Measurements from ENCODE around the gene HGFAC.

Gene HGFAC

GRCh38 chr4:3411676-3412075 is 30.1 kb upstream of the HGFAC start:
- no peak for DNase-seq

GRCh38 chr4:3412257-3413020 is 29.3 kb upstream of the HGFAC start:
- peak; percentile 10 for DNase-seq

GRCh38 chr4:3413217-3413671 is 28.5 kb upstream of the HGFAC start:
- DNase-seq = peak; percentile 25

DNA sequence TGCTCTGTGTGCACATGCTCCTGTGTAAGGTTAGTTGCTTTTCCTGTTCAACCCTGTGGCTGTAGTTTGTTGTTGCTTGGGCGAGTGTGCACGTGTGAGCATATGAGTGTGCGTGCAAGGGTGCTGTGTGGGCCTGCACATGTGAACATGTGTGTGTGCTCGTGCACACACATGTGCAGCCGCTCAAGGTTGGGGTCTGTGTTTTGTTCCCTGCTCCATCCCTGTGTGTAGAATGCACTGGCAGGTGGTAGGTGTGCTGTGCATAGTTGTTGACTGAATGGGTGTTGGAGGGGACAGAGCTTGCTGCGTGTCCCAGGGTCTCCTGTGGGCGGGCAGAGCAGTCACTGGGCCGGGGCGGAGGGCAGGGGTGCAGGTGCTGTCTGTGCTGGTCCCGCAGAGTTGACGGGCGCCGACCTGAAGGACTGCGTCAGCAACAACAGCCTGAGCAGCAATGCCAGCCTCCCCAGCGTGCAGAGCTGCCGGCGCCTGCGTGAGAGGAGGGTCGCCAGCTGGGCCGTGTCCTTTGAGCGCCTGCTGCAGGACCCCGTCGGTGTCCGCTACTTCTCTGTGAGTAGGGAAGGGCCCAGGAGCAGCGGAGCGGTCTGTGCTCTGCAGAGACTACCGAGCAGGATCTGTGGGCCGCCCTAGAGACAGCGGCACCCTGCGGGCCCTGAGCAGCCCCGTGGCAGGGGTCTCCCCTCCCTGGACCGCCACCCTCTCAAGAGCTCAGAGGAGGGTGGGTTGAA is 27.9 kb upstream of the HGFAC start:
- DNase-seq = peak; percentile 11

- DNase-seq = peak; percentile 32
Measured at GRCh38 chr4:3414421-3415279, 27.1 kb upstream of the HGFAC start.

- DNase-seq = peak; percentile 30
Measured at GRCh38 chr4:3415471-3416141, 26.2 kb upstream of the HGFAC start.

DNA sequence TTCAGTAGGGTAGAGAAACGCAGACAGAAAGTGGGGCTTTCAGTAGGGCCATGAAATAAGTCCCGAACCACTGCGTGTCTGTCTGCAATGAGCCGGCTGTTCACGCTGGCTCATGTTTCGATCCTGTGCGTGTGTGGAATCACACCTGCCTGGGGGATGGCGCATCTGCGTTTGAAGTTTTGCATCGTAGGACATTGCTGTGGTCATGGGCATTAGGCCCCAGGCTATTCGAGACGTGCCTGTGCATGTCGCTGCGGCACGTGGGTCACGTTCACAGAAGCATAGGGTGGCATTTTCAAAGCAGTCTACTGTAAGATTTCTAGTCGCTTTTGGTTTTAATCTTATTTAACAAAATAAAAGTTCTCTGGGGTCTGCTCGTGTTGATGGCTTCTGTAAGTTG is 25.5 kb upstream of the HGFAC start:
- DNase-seq = no peak

- peak; percentile 18 for DNase-seq
Measured at GRCh38 chr4:3416821-3417221, 24.9 kb upstream of the HGFAC start.

- DNase-seq = peak; percentile 16
Measured at GRCh38 chr4:3417448-3417847, 24.3 kb upstream of the HGFAC start.

DNA sequence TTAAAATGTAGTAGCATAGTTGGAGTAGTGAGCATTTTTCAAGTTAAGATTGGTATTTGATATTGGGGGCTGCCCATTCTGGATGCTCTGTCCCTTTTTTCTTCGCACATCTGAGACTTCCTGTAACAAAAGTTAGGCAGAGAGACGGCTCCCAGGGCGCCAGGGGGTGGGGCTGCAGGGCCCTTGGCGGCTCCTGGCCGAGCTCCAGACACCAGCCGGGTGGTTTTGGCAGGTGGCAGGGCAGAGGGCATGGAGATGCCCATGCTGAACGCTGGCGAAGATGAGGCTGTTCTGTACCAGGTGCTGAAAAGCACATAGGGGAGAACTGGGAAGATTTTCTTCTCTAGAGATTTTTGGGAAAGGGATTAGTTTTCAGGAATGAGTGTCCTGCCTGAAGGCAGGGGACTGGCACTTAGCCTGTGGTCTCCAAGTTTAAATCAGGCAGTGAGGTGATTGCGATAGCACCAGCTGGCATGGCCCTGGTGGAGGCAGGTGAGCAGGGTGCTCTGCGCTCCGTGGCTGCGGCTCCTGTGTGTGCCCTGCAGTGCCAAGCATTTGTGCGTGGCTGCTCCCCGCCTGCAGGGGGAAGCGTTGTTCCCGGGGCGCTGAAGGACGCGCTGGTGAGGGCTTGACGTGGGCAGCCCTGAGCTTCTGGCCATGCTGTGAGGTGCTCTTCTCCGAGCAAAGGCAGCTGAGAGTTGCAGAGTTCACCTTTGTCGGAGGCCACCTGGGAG is 23.6 kb upstream of the HGFAC start:
- DNase-seq = peak; percentile 20

- DNase-seq = peak; percentile 6
Measured at GRCh38 chr4:3419836-3420605, 21.7 kb upstream of the HGFAC start.

- DNase-seq = peak; percentile 6
Measured at GRCh38 chr4:3420606-3420955, 21.2 kb upstream of the HGFAC start.

DNA sequence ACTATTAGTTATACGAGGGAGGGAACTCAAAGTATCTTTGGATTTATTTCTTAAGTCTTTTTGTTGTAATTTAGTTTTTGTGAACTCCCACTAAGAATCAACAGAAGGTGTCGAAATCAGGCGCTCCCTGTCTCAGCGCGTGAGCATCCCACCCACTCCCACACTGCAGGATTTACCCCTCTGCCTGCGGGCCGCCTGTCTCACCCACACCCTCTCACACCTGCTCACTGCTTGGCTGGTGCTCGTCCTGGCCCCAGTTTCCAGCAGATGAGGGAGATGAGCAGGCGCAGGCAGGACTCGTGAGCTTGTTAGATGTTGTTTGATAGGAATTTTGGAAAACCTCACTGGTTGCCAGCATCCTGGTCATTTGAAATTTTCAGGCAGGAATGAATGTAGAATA is 20.8 kb upstream of the HGFAC start:
- DNase-seq = no peak

DNA sequence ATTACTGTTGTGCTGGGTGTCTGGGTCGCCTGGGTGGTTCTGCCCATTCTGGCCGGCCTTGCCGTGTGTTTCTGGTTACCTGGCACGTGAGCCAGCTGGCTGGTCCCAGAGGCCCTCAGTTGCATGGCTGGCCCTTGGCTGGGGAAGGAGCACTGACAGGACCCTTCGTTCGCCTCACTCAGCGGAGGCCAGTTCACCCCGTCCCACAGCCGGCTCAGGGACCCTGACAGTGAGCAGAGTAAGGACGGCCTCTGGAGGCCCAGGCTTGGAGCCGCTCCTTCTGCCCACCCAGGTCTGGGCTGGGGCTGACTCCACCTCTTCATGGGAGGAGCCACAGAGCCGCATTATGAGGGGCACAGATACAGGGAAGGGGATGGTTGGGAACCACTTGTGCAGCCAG is 20.3 kb upstream of the HGFAC start:
- no peak for DNase-seq

- no peak for DNase-seq
Measured at GRCh38 chr4:3422241-3422801, 19.4 kb upstream of the HGFAC start.

GRCh38 chr4:3422808-3423297 is 18.9 kb upstream of the HGFAC start:
- no peak for DNase-seq

DNA sequence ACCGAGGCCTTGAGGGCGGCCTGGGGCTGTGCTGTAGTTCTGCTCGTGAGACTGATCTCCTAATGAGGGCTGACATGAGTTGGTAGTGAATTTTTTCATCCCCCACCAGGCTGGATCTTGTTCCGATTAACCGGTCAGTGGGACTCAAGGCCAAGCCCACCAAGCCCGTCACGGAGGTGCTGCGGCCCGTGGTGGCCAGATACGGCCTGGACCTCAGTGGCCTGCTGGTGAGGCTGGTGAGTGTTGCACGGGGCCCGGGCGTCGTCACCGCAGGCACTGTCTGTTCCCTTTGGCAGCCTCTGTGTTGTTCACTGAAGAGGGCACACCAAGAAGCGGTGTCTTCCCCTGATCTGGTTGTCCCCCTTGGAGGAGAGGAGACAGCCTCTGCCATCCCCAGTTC is 18.4 kb upstream of the HGFAC start:
- DNase-seq = no peak

- no peak for DNase-seq
Measured at GRCh38 chr4:3423952-3424351, 17.8 kb upstream of the HGFAC start.

- no peak for DNase-seq
Measured at GRCh38 chr4:3424522-3425095, 17.2 kb upstream of the HGFAC start.

DNA sequence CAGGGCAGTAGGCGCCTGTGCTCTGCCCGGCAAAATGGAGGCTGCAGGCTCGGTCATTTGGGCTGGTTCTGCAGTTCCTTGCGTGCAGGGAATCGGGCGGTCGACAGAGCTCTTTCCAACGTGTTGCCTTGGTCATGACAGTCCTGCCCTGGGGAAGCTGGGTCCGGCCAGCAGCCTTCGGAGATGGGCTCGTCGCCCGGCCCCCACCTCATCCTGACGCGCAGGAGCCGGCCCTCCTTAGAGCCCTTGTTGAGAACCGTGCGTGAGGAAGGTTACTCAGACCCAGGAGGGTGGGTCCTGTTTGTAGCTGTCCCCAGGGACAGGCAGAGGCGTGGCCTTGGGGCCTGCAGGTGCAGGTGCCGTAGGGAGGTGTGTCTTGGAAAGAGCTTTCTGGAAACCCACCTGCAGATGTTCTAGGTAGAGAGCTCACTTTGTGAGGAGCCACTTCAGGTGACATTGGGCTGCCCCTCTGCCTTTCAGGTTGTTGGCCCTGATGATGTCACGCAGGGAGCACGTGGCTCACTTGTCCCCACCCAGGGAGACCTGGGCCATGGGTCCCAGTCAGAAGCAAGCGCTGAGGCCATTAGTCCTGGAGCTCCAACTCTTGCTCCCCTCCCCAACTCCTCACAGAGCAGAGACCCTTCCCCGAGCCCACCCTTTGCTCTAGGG is 15.2 kb upstream of the HGFAC start:
- no peak for DNase-seq

All from left hindlimb (tissue), 1 donor.